Activated CD8-positive, alpha-beta memory T cell treated with anti-CD3 and anti-CD28 coated beads, Interleukin-2, amount 50 U/mL, for 1 hour (primary cell): ENCODE data around the gene FGF19.
"Not testable (repeated sequence)": the region's sequence is repeated elsewhere in the genome, so short reads cannot be mapped to it uniquely, and the experiment has no call there.

Experiments used
- DNase-seq: peaks from one replicate; pipeline ENCODE4 v3.0.0-alpha.2; 2020; ENCODE audit errors: extremely low read depth

Gene FGF19

GRCh38 chr11:69696749-69697468, 6.9 kb downstream of the FGF19 start:
- DNase-seq: no peak

GRCh38 chr11:69695995-69696394, 7.8 kb downstream of the FGF19 start:
- DNase-seq: not testable (repeated sequence)

- DNase-seq: no peak
These were observed 8.2 kb downstream of the FGF19 start for GRCh38 chr11:69695581-69695980.

- DNase-seq: no peak
These were observed 9.0 kb downstream of the FGF19 start for GRCh38 chr11:69694781-69695180.

GRCh38 chr11:69692422-69692821, 11.4 kb downstream of the FGF19 start:
- no peak for DNase-seq

- DNase-seq: no peak
These were observed 12.4 kb downstream of the FGF19 start for GRCh38 chr11:69691463-69691862.

GRCh38 chr11:69689484-69690319, 14.1 kb downstream of the FGF19 start:
- DNase-seq: no peak

GRCh38 chr11:69687969-69688771, 15.7 kb downstream of the FGF19 start:
- not testable (repeated sequence) for DNase-seq

GRCh38 chr11:69686856-69687255, 17.0 kb downstream of the FGF19 start:
- no peak for DNase-seq

GRCh38 chr11:69686452-69686851, 17.4 kb downstream of the FGF19 start:
- DNase-seq: no peak

GRCh38 chr11:69685348-69685747, 18.5 kb downstream of the FGF19 start:
- DNase-seq: no peak

- DNase-seq: no peak
These were observed 19.2 kb downstream of the FGF19 start for GRCh38 chr11:69684651-69685050.

GRCh38 chr11:69683764-69684333, 20.0 kb downstream of the FGF19 start:
- no peak for DNase-seq

- DNase-seq: no peak
These were observed 21.0 kb downstream of the FGF19 start for GRCh38 chr11:69682681-69683326.

GRCh38 chr11:69682221-69682620, 21.6 kb downstream of the FGF19 start:
- no peak for DNase-seq

GRCh38 chr11:69680688-69681087, 23.1 kb downstream of the FGF19 start:
- no peak for DNase-seq

- no peak for DNase-seq
These were observed 26.1 kb downstream of the FGF19 start for GRCh38 chr11:69677749-69678148.

GRCh38 chr11:69674886-69675714, 28.7 kb downstream of the FGF19 start, which contains the start of gene LTO1:
TSS of gene LTO1 (minus strand) at chr11:69675353. CDS start at chr11:69675239, 114 bp downstream.
- peak; percentile 81 for DNase-seq

- DNase-seq: no peak
These were observed 29.4 kb downstream of the FGF19 start for GRCh38 chr11:69674267-69674885.
